ENCODE results near the gene PDC. TPM values are rescaled to one million over a fixed set of nuclear protein-coding genes. Genes with fewer than 3 reads are reported as not detected.

PDC gene
- total RNA-seq = not detected
- long read RNA-seq = 0 reads

DNA sequence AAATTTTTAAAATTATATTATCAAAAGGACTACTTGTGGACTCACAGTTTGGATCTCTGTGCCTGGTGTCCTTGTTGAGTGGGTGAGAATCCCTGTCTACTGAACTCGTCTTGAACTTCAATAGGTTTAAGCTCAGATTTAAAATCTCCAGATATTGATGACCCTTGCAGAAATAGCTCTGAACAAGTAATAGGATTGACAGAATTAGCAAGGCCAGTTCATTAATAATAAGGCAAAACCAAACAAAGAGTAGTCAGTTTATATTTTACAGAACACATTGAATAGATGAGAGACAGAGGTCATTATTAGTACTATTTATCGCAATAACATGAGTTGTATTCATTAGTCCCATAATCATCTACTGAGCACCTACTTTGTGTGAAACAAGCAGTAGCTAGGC, at the start of gene PDC:
PDC (minus strand) TSS at position 101 of the 400 bp plus-strand sequence. CDS start 11,655 bp downstream, outside the sequence.
- no peak for ATAC-seq
- intact Hi-C loops (cut with DNase I) = no loop called here
- DNase-seq = no peak

DNA sequence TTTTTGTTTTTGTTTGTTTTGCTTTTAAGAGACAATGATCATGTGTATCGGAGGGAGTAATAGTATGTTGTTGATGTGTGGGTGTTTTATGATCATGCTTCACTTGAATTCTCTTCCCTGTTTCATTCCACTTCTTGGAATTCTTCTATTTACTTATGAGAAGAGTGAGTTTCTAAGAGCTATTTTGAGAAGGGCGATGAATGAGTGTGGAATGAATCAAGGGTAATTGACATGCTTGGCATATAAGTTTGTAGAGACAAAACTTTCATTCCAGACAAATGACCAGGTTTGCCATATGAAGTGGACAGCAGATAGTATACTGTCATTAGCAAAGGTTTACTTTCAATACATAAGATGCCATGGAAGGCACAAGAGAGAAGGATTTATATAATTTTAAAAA, 42.3 kb upstream of the PDC start:
- ATAC-seq (no peak), DNase-seq (no peak)
- intact Hi-C loops (cut with DNase I) = no loop called here

DNA sequence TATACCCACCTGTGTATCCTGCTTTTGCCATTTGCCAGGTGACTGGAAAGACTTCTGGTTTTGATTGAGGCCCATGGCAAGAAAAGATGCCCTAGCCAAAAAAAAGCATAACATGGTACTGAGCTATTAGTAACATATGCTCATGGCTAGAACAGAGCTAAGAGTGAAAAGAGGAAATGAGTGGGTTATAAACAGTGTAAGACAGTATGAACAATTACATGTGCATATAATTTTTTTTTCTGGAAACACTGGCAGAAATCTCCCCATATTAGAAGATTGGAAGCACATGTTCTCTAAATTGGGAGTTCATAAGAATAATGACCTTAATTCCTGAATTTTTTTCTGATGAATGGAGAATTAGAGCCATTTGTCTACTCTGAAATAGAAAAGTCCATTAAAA, 41.2 kb upstream of the PDC start:
- no peak for DNase-seq
- no peak for ATAC-seq
- intact Hi-C loops (cut with DNase I) = no loop called here

DNA sequence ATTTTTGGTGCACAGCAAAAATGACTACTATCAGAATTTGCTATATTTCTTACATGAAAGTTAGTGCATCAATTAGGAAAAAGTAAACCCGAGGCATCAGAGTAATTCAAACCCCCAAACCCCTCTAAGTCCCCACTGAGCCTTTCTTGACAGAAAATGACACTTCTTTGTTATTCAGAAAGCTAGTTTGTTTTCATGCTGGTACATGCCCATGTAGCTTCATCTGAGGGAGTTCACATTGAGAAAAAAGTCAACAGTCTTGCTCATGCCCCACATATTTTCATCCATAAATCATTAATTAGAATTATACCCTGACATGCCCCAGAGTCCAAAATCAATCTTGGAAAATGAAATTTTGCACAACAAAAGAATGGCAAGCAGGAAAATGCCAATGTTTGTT, 39.9 kb upstream of the PDC start:
- no peak for ATAC-seq

DNA sequence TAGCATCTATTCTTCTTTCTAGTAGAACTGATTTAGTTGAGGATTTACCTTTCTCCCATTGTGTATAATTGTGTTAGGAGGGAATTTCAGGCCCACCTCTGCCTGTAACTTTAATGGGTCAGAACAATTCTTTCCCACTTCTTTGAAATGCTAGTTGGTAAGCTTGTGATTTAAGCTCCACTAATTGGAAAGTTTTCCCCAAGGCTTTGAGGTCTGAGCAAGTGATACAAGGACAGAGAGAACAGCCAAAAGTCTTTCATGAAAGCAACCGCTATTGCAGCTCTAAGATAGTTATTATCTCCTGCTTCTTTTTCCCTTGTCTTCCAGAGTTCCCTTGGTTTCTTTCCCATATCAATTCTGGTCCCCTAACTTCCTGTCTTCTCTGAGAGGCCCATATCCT, 38.7 kb upstream of the PDC start:
- no peak for DNase-seq
- intact Hi-C loops (cut with DNase I) = no loop called here
- no peak for ATAC-seq

More for the DNA sequence above, 39.9 kb upstream of the PDC start:
- intact Hi-C loops (cut with DNase I) = no loop called here
- no peak for DNase-seq

DNA sequence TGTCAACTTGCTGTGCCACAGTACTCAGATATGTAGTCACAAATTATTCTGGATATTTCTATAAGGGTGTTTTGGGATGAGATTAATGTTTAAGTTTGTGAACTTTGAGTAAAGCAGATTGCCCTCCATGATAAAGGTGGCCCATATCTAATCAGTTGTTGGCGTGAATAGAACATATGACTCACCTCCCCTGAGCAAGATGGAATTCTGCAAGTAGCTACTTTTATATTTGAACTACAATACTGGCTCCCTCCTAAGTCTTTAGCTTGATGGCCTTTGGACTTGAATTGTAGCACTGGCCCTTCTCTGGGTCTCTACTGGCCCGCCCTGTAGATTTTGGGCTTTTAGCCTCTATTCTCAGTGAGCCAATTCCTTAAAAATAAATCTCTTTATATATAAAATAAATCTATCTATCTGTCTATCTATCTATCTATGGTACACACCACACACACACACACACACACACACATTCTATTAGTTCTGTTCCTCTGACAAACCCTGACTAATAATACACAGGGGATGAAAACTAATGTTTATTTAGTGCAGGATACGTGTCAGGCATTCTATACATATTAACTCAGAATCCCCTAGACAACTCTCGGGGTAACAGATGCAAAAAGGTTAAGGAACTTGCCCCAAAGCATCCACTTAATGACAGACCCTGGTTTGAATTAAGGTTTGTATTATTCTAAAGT, 37.9 kb upstream of the PDC start:
- intact Hi-C loops (cut with DNase I) = no loop called here
- DNase-seq (no peak), ATAC-seq (no peak)

DNA sequence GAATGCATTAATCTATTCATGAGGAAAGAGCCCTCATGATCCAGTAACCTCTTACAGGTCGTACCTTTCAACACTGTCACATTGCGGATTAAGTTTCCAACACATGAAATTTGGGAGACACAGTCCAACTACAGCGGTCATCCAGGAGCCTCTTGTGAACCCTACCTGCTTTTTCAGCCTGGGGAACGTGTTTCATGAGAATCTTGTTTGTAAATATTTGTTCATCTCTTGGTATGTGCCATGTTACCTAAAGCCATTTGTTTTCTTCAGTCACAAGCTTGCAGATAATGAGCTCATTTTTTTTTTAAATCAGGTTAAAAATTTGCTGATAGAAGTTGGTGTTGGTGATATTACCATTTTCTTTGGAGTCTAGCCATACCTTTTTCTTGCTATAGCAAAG, 37.2 kb upstream of the PDC start:
- no peak for DNase-seq
- intact Hi-C loops (cut with DNase I) = no loop called here
- no peak for ATAC-seq

DNA sequence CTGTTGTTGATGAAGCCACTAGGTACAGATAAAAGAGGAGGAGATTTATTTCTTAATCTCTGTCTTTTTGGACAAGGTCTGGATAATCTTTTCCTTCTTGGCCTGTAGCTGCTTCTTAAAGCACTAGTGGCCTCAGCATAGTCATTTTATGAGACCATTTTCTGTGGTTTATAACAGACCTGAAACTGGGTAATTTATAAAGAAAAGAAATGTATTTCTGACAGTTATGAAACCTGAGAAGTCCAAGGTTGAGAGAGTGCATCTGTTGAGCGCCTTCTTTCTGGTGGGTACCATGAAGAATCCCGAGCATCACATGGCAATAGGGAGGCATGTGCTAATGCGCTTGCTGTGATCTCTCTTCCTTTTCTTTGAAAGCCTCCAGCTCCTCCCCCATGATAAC, 36.7 kb upstream of the PDC start:
- intact Hi-C loops (cut with DNase I) = no loop called here
- no peak for ATAC-seq
- DNase-seq = no peak

DNA sequence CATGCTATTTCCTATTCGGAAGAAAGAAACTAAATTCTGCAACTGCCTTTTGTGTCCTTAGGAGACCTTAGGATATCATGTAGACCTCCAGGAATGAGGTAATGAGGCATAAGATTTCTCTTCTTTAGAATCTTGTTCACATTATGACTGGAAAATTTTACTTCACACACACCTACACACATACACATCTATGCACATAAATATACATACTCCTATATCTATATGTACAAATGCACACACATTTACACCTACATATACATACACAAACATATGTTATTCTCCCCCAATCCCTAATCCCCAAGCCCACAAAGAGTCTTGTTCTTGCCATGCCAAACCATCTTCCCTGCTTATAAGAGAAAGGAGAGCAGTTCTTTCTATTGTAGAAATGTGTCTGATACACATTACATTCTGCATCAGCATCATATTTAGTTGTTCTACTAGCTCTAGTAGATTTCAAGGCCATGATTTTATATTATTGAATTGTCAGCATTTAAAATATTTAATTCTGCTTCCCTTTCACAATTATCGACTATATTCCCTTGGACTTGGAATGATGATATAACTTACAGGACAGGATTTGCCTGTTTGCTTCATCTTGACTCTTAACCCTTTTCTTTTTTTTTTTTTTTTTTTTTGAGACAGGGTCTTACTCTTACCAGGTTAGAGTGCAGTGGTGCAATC, 35.4 kb upstream of the PDC start:
- DNase-seq = no peak
- intact Hi-C loops (cut with DNase I) = no loop called here
- ATAC-seq = no peak

DNA sequence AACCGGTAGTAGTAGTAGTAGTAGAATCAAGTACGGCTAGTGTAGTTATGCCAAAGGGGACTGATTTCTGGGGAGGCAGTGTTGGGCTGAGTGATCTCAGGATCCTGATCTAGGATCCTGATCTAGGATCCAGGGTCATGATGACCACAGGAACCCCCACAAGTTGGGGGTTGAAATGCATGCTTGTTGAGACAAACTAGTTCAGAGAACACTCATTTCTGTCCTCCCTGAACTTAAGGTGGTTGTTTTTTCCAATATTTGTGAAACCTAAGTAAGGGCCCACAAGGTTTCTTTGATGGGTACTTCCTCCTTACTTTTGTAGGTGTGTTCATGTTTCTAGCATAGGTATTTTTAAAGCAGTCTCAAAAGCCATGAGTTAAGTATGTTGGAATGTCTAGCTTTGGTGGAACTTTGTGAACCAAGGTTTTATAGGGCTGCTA, 33.9 kb upstream of the PDC start:
- intact Hi-C loops (cut with DNase I) = no loop called here
- ATAC-seq = no peak
- DNase-seq = no peak

DNA sequence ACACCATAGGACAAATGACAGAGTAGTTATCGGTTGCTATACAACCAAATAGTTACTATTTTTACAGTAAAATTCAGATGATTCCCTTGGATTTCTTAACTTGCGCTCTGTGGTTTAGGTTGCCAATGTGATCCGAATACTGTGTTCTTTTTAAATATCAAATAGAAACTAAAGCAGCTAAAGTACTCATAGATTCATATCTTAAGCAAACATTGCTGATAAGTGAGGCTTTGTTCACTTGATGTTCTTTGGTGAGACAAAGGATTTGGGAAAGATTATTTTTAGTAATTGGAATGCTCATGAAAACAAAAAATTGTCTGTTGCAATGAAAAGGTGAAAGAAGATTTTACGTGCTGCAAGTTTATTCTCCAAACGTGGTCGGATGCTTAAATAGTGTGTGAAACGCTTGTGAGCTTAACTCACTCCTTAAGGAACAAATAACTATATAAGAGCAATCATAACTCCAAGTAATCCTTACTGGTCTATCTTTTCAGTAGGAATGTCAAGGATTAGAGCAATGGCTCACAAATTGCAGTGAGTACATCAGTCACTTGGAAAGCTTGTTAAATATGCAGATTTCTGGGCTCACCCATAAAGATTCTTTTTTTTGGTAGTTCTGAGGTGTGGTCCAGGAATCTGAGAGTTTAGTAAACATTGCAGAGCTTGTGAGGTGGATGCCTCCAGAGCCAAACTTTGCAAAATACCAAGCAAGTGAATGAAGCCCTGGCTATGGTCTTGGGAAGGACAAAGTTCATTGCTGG, 31.8 kb upstream of the PDC start:
- DNase-seq (no peak), ATAC-seq (no peak)
- intact Hi-C loops (cut with DNase I) = no loop called here

DNA sequence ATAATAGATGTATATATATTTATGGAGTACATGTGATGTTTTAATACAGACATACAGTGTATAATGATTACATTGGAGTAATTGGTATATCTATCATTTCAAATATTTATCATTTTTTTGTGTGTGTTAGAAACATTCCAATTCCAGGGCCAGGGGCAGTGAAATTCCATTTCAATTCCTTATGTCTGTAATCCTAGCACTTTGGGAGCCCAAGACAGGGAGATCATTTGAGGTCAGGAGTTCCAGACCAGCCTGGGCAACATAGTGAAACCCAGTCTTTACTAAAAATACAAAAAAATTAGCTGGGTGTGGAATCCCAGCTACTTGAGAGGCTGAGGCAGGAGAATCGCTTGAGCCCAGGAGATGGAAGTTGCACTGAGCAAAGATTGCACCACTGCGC, 30.4 kb upstream of the PDC start:
- intact Hi-C loops (cut with DNase I) = no loop called here
- DNase-seq (no peak), ATAC-seq (no peak)

DNA sequence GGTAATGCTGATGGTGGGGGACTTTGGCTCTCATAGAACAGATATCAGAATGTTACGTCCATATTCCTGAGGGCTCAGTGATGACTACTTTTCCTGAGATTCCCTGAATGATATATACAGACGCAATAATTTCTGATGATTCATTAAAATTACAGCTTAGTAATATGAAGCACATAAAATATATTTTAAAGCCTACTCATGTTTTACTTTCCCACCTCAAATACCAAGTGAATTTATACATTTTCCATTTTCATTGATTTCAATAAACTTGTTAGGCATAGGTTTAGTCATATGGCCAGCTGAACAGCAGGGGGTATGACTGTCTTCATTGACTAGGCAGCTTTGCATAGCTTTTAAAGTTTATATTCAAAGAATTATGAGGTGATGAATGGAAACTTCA, 26.2 kb upstream of the PDC start:
- intact Hi-C loops (cut with DNase I) = loop anchor here in 1 of 2 donors (10.0 kb wide), 1 partner anchor 118 kb away; no protein-coding TSS in a partner anchor
- DNase-seq (no peak), ATAC-seq (no peak)

DNA sequence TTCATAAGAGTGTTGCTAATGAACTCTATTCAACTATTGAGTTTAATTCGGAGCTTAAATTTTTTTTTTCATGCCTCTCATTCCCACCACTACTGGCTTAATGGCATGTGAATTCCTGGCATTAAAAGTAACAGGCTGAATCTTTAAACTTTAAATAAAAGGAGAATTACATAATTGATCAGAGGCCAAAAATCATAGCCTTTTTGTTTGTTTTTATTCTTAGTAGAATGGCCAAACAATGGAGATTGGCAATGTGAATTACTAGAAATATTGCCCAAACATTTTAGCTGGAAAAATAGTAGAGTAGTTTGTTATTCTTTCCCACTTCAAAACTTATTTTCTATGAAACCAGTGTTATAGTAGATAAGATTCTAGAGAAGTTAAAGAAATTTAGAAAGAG, 25.1 kb upstream of the PDC start:
- DNase-seq (no peak), ATAC-seq (no peak)
- intact Hi-C loops (cut with DNase I) = loop anchor here in 1 of 2 donors (10.0 kb wide), 1 partner anchor 119 kb away; no protein-coding TSS in a partner anchor

DNA sequence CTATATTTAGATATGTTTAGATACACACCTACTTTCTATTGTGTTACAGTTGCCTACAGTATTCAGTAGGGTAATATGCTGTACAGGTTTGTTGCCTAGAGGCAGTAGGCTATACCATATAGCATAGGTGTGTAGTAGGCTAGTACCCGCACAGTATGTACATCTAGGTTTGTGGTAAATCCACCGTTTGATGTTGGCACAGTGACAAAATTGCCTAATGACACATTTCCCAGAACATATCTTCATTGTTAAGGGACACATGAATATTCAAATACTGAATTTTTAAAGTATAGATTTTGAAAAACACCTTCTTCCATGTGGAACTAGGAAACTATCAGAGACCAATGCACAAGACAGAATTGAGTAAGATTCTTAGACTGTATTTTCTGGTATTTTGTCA, 22.6 kb upstream of the PDC start:
- ATAC-seq (no peak), DNase-seq (no peak)
- intact Hi-C loops (cut with DNase I) = loop anchor here in 1 of 2 donors (2.0 to 10.0 kb wide), 2 partner anchors 121 to 503 kb away; no protein-coding TSS in a partner anchor

DNA sequence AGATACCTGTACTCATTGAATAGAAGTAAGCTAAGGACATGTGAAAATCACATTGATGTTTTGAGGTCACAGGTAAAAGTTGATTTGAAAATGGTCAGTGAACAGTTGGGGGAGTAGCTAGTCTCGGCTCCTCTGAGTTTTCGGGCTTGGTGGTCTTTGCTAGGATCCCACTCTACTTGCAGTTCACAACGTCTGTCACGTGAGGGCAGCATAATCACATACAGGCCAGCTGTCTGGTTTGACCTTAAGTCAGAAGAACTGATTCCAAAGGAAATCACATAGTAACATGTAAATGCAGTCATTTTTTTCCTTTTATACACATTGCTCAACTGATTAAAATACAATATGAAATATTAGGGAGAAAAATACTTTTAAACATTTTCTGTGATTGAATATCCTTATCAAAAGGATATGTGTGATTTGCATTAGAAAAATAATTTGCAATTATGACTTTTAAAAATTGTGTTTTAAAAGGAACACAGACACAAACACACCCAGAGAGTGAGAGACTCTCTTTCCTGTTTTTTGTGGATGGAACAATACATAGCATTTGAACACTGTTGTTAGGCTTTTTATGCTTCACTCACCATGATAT, 21.8 kb upstream of the PDC start:
- ATAC-seq (peak in 1 of 2 donors; percentile 75), DNase-seq (peak; percentile 39)
- intact Hi-C loops (cut with DNase I) = loop anchor here in 1 of 2 donors (2.0 to 10.0 kb wide), 2 partner anchors 122 to 504 kb away; no protein-coding TSS in a partner anchor

DNA sequence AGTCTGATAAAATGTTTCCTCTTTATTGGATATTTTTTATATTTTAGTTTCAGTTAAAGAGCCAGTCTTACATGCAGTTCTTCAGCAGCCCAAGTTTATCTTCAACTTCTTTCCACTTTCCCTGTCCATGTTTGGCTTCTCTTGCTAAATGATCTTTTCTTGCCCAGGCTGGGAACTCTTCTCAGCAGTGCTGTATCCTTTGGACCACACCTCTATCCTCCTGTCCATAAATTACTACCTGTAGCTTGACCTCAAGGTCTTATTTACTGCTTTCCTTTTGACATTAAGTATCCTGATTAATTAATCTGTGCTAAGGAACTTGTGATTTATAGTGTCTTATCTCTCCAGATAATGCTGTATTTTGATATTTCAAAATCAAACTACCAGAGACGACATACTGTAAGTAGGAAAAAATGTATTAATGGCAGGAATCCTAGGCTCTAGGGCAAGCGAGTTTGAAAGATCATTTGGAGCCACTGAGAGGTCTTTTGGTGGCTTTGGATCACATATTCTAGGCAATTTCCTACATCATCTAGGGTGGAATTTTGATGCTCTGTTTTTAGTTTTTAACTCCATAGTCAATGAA, 20.5 kb upstream of the PDC start:
- peak in 1 of 2 donors; percentile 69 for ATAC-seq
- intact Hi-C loops (cut with DNase I) = loop anchor here in 1 of 2 donors (10.0 kb wide), 1 partner anchor 123 kb away; no protein-coding TSS in a partner anchor
- no peak for DNase-seq

DNA sequence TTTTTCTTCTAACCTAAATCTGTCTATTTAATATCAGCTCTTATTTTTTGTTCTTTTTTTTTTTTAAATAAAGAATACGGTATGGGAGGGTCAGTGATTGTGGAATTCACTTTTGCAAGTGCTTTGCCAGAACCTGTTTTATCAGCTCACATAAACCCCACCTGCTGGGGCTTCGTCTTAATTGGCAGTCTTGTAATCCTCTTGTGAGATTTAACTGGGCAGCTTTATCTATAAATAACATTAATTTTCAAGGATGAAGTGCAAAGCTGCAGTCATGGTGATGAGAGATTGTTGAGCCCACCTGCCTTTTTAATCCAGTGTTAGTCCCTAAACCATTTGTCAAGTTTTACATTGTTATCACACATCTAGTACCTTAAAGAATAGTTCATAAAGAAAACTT, 18.2 kb upstream of the PDC start:
- ATAC-seq = no peak
- no peak for DNase-seq
- intact Hi-C loops (cut with DNase I) = no loop called here
